AG20443 (cell line): ENCODE measurements around the gene NOL4L.
A peak's percentile ranks its signal among the peaks of the same experiment; 100 is the strongest.

ENCODE experiments used
- DNase-seq: peaks from one replicate; pipeline ENCODE4 v3.0.0; 2012; ENCODE audit warnings: low spot score, mixed read lengths

NOL4L gene

DNA sequence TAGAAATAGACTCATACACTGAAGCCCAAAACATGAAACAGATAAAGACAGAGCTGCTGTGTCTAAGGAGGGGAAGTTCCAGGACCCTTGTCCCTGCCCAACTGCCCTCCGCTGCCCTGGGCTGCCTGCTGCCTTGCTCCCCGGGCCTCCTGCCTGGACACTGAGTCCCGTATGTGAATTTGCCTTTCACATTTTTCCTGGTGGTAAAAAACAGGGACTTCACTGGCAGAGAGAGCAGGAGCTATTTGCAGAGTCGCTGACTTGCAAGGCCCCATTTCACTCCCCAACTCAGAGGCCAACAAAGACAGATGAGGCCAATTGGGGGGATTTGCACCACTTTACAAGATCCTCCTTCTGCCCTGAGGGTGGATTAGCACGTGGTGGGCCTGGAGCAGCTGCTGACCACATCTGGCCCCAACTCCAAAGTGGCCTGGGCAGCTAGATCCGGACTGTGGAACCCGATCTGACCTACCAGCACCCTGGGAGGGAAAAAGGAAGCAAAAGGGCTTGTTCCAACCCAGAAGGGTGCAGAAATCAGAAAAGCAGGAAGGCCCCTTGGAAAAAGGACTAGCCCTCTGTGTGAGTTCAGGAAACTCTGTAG, 61.4 kb downstream of the NOL4L start:
- DNase-seq, result no peak

GRCh38 chr20:32522776-32523612, 62.1 kb downstream of the NOL4L start:
- DNase-seq, result no peak

GRCh38 chr20:32522526-32522775, 62.7 kb downstream of the NOL4L start:
- DNase-seq, result no peak

DNA sequence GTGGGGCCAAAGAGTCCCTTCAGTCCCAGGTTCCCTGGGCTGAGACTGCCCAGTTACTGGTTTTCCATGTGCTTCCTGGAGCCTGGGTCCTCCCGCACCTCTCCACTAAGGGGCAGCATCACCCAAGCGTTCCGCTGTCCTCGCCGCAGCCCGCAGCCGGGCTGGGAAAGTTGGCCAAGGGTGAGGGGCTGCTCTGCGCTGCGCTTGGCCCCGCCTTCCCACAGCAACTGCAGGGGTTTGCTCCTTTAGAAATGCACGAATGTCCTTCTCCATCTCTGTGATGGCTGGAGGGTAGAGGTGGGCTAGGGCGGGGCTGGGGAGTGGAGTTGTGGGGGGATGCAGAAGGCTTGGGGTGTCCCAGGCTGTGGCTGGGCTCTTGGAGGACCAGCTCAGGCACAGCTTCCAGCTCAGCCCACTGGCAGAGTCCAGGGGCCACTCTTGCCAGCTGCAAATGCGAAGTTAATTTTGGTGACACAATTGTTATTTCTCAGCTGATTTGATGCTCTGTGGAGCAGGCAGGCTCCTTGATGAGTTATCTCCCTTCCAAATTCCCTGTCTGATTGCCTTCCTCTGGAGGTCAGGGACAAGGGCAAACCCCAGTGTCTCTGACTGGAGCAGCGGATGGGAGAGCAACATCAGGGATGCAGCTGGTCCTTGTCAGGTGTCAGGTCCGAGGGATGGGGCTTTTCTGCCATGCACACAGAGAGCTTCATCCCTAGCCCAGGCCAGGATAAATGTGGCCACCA, 63.2 kb downstream of the NOL4L start:
- peak; percentile 93 for DNase-seq

- DNase-seq, result no peak
Observed at GRCh38 chr20:32520927-32521203, 64.3 kb downstream of the NOL4L start.

- DNase-seq, result no peak
Observed at GRCh38 chr20:32519381-32519730, 65.8 kb downstream of the NOL4L start.

DNA sequence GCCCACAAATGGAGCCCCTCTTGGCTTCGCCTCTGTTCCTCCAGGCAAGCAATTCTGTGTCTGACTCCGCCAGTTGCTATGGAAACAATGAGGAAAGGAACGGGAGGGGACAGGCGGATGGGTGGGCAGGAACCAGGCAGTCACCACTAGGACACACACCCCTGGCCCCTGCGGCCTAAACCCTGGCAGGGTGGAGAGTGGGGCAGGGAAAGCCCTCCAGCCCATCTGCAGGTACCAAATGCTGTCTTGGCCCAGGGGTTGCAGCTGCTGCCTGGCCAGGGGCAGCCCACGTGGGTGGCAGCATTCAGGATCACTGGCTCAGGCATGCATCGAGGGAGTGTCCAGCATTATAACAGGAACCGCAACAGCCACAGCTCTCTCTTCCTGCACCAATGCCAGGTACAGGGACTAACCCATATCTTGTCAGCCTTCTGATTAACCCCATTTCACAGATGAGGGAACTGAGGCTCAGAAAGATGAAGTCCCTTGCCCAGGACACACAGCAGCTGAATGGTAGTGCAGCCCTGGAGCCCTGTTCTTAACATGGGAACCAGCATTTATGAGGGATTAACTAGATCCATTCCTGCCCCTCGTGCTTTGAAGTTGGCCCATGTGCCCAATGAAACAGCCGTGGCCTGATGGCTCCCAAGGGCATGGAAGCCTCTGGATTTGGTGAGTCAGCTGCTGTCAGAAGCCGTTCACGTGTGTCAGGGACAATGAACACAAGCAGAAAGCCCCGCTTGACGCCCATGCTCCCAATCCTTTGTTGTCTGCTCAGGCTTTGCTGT, 66.3 kb downstream of the NOL4L start:
- DNase-seq, result no peak

DNA sequence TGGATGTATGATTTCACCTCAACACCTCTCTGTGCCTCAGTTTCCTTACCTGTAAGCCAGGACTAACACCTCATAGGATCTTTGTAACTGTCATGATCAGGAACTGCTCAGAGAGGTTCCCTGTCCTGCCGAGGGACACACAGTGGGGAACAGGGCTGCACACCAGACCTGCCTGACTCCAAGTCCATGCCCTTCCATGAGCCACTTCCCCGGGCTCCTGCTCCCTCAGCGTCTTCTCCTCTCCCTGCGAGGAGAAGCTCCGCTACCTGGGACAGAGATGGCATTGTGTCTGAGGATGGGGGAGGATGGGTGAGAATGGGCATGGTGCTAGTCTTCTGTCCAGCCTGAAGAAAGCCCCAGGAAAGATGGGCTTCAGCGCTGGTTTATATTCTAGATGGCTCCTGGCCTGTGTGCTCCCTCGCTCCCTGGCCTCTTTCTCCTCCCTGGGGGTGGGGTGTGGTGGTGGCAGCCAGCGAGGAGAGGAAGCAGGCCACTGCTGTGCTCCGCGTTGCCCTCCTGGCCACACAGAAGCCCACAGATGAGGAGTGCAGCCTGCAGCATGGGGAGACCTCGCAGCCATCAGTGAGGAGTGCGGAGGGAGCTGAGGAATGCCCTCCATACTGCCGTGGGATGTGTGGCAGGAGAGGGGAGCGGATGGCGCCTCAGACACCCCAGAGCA, 67.1 kb downstream of the NOL4L start:
- DNase-seq, result no peak

DNA sequence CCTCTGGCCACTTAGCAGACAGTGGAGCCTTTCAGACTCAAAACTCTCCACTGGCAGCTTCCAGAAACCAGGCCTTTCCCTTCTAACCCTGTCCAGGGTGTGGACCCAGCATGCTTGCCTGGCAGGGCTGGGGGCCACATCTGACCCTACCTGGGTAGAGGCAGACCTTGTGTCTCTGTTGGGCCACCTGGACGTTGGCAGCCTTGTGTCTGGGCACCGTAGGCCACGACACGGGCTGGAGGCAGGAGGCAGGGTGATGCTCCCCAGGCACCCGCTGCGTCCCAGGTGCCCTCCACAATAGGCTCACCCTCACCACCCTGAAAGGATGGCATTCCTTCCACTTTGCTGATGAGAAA, 67.6 kb downstream of the NOL4L start:
- DNase-seq, result no peak

DNA sequence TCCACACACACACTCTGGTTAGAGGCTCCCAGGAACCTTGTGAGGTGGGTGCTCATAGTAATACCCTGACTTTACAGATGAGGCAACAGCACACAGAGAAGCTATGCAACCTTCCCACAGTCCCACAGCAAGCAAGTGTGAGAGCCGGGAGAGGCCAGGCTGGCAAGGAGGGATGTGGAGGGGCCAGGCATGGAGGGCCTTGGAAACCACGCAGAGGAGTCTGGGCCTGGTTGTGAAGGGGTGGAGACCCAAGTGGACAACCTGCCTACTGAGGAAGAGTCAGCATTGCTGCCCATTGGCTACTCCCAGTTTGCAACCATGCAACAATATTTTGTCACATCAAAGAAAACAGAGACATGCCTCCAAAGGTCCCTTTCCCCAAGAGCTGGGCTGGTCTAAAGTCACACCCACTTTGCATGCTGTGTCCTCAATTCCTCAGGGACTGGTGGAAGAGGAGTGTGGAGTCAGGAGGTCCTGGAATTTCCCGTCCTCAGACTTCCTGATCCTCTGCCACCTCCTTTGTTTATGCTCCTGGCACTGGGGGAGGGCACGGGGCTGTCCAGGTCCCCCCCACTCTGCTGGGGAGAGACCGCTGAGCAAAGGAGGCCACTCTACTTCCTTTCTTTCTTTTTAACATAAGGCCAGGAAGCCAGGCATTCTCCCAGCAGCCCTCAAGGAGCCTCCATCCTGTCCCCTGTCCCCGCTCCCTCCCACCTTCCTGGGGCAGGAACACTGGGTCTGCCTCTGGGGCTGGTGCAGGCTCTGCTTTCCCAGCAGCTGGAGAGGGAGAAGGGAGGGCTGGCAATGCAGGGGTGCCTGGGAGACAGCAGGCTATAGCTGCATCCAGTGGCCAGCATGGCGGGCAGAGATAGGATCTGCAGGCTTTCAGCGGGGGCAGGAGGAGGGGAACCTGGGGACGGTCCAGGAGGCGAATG, 68.3 kb downstream of the NOL4L start:
- no peak for DNase-seq

GRCh38 chr20:32515631-32516101, 69.5 kb downstream of the NOL4L start:
- no peak for DNase-seq

- DNase-seq, result no peak
Observed at GRCh38 chr20:32514760-32515159, 70.4 kb downstream of the NOL4L start.

DNA sequence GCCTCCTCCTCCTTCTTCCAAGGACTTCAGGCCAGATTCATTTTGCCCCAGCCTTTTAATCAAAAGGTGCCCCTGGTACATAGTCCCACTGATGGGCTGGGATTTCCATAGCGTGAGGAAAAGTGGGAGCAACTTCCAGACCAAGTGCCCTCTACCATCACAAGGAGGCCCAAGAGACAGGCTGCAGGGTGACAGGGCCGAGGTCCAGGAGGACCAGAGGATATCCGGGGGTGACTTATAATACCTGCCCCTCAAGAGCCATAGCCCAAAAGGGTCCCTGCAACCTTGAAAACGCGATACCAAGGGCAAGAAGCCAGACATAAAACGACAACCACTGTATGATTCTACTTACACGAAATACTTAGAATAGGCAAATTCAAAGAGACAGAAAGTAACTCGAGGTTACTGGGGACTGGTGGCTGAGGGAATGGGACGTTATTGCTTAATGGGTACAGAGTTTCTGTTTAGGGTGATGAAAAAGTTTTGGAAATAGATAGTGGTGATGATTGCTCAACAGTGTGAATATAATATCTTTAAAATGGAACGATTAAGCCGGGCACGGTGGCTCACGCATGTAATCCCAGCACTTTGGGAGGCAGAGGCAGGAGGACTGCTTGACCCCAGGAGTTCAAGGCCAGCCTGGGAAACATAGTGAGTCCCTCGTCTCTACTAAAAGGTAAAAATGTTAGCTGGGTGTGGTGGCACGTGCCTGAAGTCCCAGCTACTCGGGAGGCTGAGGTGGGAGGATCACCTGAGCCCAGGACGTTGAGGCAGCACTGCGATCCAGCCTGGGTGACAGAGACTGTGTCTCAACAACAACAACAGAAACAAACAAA, 71.9 kb downstream of the NOL4L start:
- DNase-seq, result no peak

- DNase-seq, result no peak
Observed at GRCh38 chr20:32512047-32512385, 73.1 kb downstream of the NOL4L start.

- DNase-seq, result no peak
Observed at GRCh38 chr20:32511358-32512046, 73.6 kb downstream of the NOL4L start.

DNA sequence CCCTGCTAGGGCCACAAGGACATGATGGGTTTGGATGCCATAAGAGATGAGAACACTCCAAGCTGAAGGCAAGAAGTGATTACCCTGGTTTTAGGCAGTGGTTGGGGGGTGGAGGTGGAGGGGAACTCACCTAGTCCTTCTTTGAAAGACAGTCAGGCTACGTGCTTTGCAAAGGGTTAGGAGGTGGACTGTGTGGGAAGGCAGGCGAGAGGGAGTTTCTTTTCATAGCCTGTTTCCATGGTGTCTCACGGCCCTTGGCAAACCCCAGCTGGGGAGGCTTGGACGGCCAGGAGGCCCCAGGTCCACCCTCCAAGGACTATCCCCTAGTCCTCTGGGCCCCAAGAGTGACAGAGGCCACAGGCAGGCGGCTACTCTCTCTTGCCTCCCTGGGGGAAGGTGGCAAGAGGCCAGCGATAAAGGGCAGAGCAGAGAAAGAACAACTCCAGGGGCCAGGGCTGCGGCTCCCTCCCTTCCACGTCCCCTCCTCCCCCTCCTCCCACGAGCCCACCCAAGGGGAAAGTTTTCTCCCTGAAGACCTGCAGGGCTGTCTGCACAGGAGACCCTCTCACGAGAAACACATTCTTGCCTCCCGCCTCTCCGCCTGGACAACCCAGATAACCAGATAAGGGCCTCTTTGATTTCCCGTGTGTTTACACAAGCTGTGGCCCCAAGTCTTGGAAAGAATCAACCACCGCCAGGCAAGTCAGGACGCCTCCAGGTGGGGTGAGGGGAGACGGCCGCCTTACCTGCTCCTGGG, 74.4 kb downstream of the NOL4L start:
- DNase-seq, result no peak

- DNase-seq, result no peak
Observed at GRCh38 chr20:32510120-32510600, 75.0 kb downstream of the NOL4L start.

DNA sequence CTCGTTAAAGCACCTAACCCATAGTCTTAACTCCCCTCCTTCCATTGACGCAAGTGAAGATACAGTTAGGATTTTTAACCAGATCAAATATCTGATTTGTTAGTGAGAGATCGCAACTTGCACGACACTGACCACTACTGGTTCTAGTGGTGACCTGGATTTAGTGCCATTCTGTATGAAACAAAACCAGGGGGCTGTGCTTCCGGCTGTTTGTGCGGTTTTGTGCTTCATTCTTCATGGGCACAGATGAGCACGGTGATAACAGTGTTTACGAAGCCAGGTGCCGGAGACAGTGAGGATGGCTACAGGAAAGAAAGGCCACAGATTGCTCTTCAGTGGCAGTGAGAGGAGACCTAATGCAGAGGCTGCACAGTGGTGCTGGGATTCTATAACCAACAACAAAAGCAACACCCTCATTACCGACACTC, 75.5 kb downstream of the NOL4L start:
- DNase-seq, result peak; percentile 52

- DNase-seq, result no peak
Observed at GRCh38 chr20:32508775-32509119, 76.4 kb downstream of the NOL4L start.
